Endothelial cell of umbilical vein (primary cell): ENCODE results near the gene LATS2. TPM values are rescaled to one million over a fixed set of nuclear protein-coding genes. Genes with fewer than 3 reads are reported as not detected.

Experiments used
- BruUV-seq: library from RNA; stranded (reverse); fragments of 400-500 nt; replicated peaks from 2 replicates; lab custom pipeline; 2021; lab: Mats Ljungman, UMichigan
- CTCF ChIA-PET: fragments of 300-600, 350-600 bp; sonication (Branson Sonifier 250); formaldehyde crosslinking; loops from one replicate; lab custom pipeline; 2021; ENCODE audit warnings: antibody characterized with exemption, inconsistent platforms; lab: Charles Lee
- POLR2A ChIA-PET: fragments of 300-600, 350-600 bp; sonication (Branson Sonifier 250); formaldehyde crosslinking; loops from one replicate; lab custom pipeline; 2021; ENCODE audit warnings: antibody characterized with exemption, inconsistent platforms; lab: Charles Lee
- DNase-seq: peaks from one replicate; pipeline ENCODE4 v3.0.0-alpha.2; 2011; ENCODE audit warnings: low read depth, low spot score
- FAIRE-seq: peaks from 2 replicates; lab custom pipeline; 2011; peaks lifted over from hg19 to GRCh38; lab: Jason Lieb, UNC
- H2AFZ ChIP-seq: 2 replicates; pipeline ENCODE4 v1.6.0; 2012; ENCODE audit warnings: low read depth, low read length, control low read depth, inconsistent platforms
- H3K27ac ChIP-seq: 2 replicates; pipeline ENCODE4 v1.5.1; 2011; ENCODE audit warnings: low read depth, mild to moderate bottlenecking, control low read depth, low read length, moderate library complexity; ENCODE audit not compliant: insufficient read depth
- H3K27me3 ChIP-seq, 2 experiments: 2 replicates each; pipeline versions ENCODE4 v1.6.0 to v1.6.1; 2011; ENCODE audit warnings: low read length in 2 of 2, mixed read lengths in 1 of 2; ENCODE audit not compliant: control insufficient read depth in 2 of 2, insufficient read depth in 2 of 2
- H3K36me3 ChIP-seq, 2 experiments: 2 replicates in 1 of 2; 3 replicates in 1 of 2; pipeline ENCODE4 v1.5.1; 2011; ENCODE audit warnings: low read length in 2 of 2, mild to moderate bottlenecking in 1 of 2, moderate library complexity in 1 of 2; ENCODE audit not compliant: control insufficient read depth in 2 of 2, insufficient read depth in 2 of 2; ENCODE audit errors: extremely low read depth in 1 of 2
- H3K4me1 ChIP-seq: 3 replicates; pipeline ENCODE4 v1.5.1; 2011; ENCODE audit warnings: mild to moderate bottlenecking, low read length; ENCODE audit not compliant: control insufficient read depth, insufficient read depth; ENCODE audit errors: extremely low read depth
- H3K4me2 ChIP-seq: 2 replicates; pipeline ENCODE4 v1.6.1; 2011; ENCODE audit warnings: low read length, control low read depth, mixed read lengths; ENCODE audit not compliant: insufficient read depth
- H3K4me3 ChIP-seq, 3 experiments: fragments of 200-600 bp in 1 of 3; sonication (generic), shearing (Covaris generic) in 1 of 3; replicated peaks in 1 of 3; 2 replicates each; pipeline ENCODE4 v1.5.1; 2011 to 2016; ENCODE audit warnings: control low read depth in 3 of 3, low read length in 3 of 3, mild to moderate bottlenecking in 2 of 3, inconsistent platforms in 1 of 3, low read depth in 1 of 3, moderate library complexity in 1 of 3; ENCODE audit not compliant: insufficient read depth in 1 of 3
- H3K79me2 ChIP-seq: 2 replicates; pipeline ENCODE4 v1.6.0; 2012; ENCODE audit warnings: low read length, inconsistent platforms; ENCODE audit not compliant: control insufficient read depth, insufficient read depth
- H3K9ac ChIP-seq: replicated peaks from 2 replicates; pipeline ENCODE3; 2011; ENCODE audit warnings: low read length, control low read depth; ENCODE audit not compliant: insufficient read depth; ENCODE audit errors: extremely low read depth
- H3K9me1 ChIP-seq: replicated peaks from 3 replicates; pipeline ENCODE4 v1.6.0; 2011; ENCODE audit warnings: mild to moderate bottlenecking, low read length; ENCODE audit not compliant: control insufficient read depth, insufficient read depth; ENCODE audit errors: extremely low read depth
- H3K9me3 ChIP-seq: replicated peaks from 2 replicates; pipeline ENCODE4 v1.5.1; 2012; ENCODE audit warnings: low read length, inconsistent platforms; ENCODE audit not compliant: control insufficient read depth, insufficient read depth
- H4K20me1 ChIP-seq: replicated peaks from 2 replicates; pipeline ENCODE3; 2011; ENCODE audit warnings: mild to moderate bottlenecking, low read length; ENCODE audit not compliant: control insufficient read depth, insufficient read depth; ENCODE audit errors: extremely low read depth
- CTCF ChIP-seq, 2 donors: IDR thresholded peaks; 1 replicate in 1 of 2; 2 replicates in 1 of 2; pipeline ENCODE4 v1.5.1; 2011; ENCODE audit warnings: low read length in 2 of 2, mild to moderate bottlenecking in 2 of 2, moderate library complexity in 2 of 2, control low read depth in 1 of 2, inconsistent platforms in 1 of 2, low read depth in 1 of 2; ENCODE audit not compliant: insufficient read depth in 1 of 2; ENCODE audit errors: extremely low read depth in 1 of 2
- GATA2 ChIP-seq: IDR thresholded peaks from 2 replicates; pipeline ENCODE4 v1.7.0; 2011; ENCODE audit warnings: low read depth, mild to moderate bottlenecking, moderate library complexity, mixed read lengths, low read length; ENCODE audit not compliant: insufficient read length, insufficient read depth
- MYC ChIP-seq: IDR thresholded peaks from one replicate; pipeline ENCODE4 v1.6.1; 2011; ENCODE audit warnings: mild to moderate bottlenecking, low read depth, low read length
- POLR2A ChIP-seq: IDR thresholded peaks from 2 replicates; pipeline ENCODE4 v1.6.1; 2012; ENCODE audit warnings: low read depth, mild to moderate bottlenecking, control low read depth, low read length
- dilution Hi-C: fragments of 300-500 bp; cut with MboI; formaldehyde crosslinking; loops from one replicate; pipeline ENCODE4 v1.15.0; 2019; ENCODE audit warnings: low sequenced_read_pairs; ENCODE audit not compliant: extremely low pct_ligation_motif_present
- intact Hi-C: fragments of 100-400 bp; cut with micrococcal nuclease; formaldehyde crosslinking; loops from one replicate; pipeline ENCODE4 v1.10.0; 2022
- polyA plus RNA-seq, 4 experiments: library from polyadenylated mRNA; depleted of rRNA in 3 of 4; stranded (reverse) in 3 of 4; unstranded in 1 of 4; fragments of >200 nt; gene quantifications; 2 replicates each; pipeline versions ENCODE4 v1.2.1 to v1.2.3, GENCODE V29; 2011 to 2012; ENCODE audit warnings: missing spikeins in 1 of 4
- total RNA-seq: library from RNA; stranded (reverse); gene quantifications from 2 replicates; pipeline ENCODE4 v1.2.3, GENCODE V29; 2021

Gene LATS2
- total and polyA plus RNA-seq, 2 donors (not counting 3 experiments of a cell fraction or from before 2014, with no cell fraction given), result 33.5 to 67.6 TPM

GRCh38 chr13:21075379-21076249, 14.2 kb upstream of the LATS2 start:
- H3K9me1 ChIP-seq, result no peaks in the 10 kb centered on the region
- FAIRE-seq (no peak), DNase-seq (peak; percentile 59)
- H3K9me3 ChIP-seq, result no peaks in the 10 kb centered on the region
- BruUV-seq, result TSS peak; percentile 82
- no peaks in the 10 kb centered on the region for H3K79me2 ChIP-seq
- peak overlapping the region; percentile 46 for H2AFZ ChIP-seq
- CTCF ChIA-PET, result interaction anchor here (0.7 to 2.1 kb wide), 3 partner anchors 17 to 61 kb away, joined by 3 to 9 read pairs (median 3); no protein-coding TSS in a partner anchor
- H3K36me3 ChIP-seq, result no peaks in the 10 kb centered on the region
- peak overlapping the region; percentile 73 for H3K9ac ChIP-seq
- dilution Hi-C loops (no loop called here), intact Hi-C loops (loop anchor here (1.0 to 5.0 kb wide), 2 partner anchors 14 to 78 kb away; partner anchors contain the start of gene LATS2)
- peak overlapping the region; percentile 95 for H3K27ac ChIP-seq
- no peaks in the 10 kb centered on the region for H3K27me3 ChIP-seq
- no peak for TF ChIP-seq CTCF (IDR thresholded peaks at IDR 0.05; ENCODE audit: extremely low read depth in 1 of 2, insufficient read depth in 1 of 2, low read depth in 1 of 2, low read length in 2 of 2)
- TF ChIP-seq GATA2, result no peak
- TF ChIP-seq POLR2A, result no peak
- no peak for TF ChIP-seq MYC
- peak overlapping the region in 2 of 3 experiments; percentile 51 to 52 for H3K4me3 ChIP-seq
- peak overlapping the region; percentile 82 for H3K4me2 ChIP-seq
- POLR2A ChIA-PET, result interaction anchor here (0.6 to 1.9 kb wide), 2 partner anchors 14 to 42 kb away, joined by 5 to 8 read pairs; partner anchors contain the start of gene LATS2
- H4K20me1 ChIP-seq, result no peaks in the 10 kb centered on the region
- peaks cover 34% of the 10 kb centered on the region for H3K4me1 ChIP-seq
